DOHH2 (cell line): ENCODE measurements around the gene DAP3.
"Not testable (repeated sequence)": the region's sequence is repeated elsewhere in the genome, so short reads cannot be mapped to it uniquely, and the experiment has no call there.

Source experiments
- H3F3A ChIP-seq: fragments of 200-600 bp; sonication (generic), shearing (Covaris generic); 2 replicates; pipeline ENCODE4 v1.6.0; 2016; ENCODE audit warnings: antibody characterized with exemption, mild to moderate bottlenecking; ENCODE audit not compliant: control insufficient read depth, insufficient read depth
- H3K27ac ChIP-seq: fragments of 200-600 bp; sonication (generic); 2 replicates; pipeline ENCODE4 v1.5.1; 2014; ENCODE audit warnings: low read depth, mild to moderate bottlenecking, low read length, moderate library complexity
- H3K27me3 ChIP-seq: fragments of 200-600 bp; sonication (generic); 2 replicates; pipeline ENCODE4 v1.6.1; 2014; ENCODE audit warnings: mild to moderate bottlenecking, low read length, mixed read lengths; ENCODE audit not compliant: control insufficient read depth
- H3K36me3 ChIP-seq: fragments of 200-600 bp; sonication (generic); 2 replicates; pipeline ENCODE4 v1.6.1; 2014; ENCODE audit warnings: mild to moderate bottlenecking, low read length, moderate library complexity, mixed read lengths; ENCODE audit not compliant: control insufficient read depth
- H3K4me1 ChIP-seq: fragments of 200-600 bp; sonication (generic); 2 replicates; pipeline ENCODE4 v1.6.1; 2014; ENCODE audit warnings: mild to moderate bottlenecking, low read length, mixed read lengths; ENCODE audit not compliant: control insufficient read depth
- H3K4me2 ChIP-seq: fragments of 200-600 bp; sonication (generic); 2 replicates; pipeline ENCODE4 v1.6.0; 2014; ENCODE audit warnings: mild to moderate bottlenecking, low read length, moderate library complexity
- H3K4me3 ChIP-seq: fragments of 200-600 bp; sonication (generic); 2 replicates; pipeline ENCODE4 v1.5.1; 2014; ENCODE audit warnings: mild to moderate bottlenecking, low read length, mixed read lengths
- H3K79me2 ChIP-seq: fragments of 200-600 bp; sonication (generic); 2 replicates; pipeline ENCODE4 v1.6.1; 2014; ENCODE audit warnings: mild to moderate bottlenecking, low read length, mixed read lengths; ENCODE audit not compliant: control insufficient read depth
- H3K9me2 ChIP-seq: fragments of 200-600 bp; sonication (generic); replicated peaks from 2 replicates; pipeline ENCODE4 v1.6.1; 2014; ENCODE audit warnings: mild to moderate bottlenecking, low read length, mixed read lengths; ENCODE audit not compliant: control insufficient read depth
- H3K9me3 ChIP-seq: fragments of 200-600 bp; sonication (generic); 2 replicates; pipeline ENCODE4 v1.6.1; 2014; ENCODE audit warnings: antibody characterized with exemption, low read length, mixed read lengths; ENCODE audit not compliant: control insufficient read depth, insufficient read depth
- H4K20me1 ChIP-seq: fragments of 200-600 bp; sonication (generic); 2 replicates; pipeline ENCODE4 v1.6.0; 2014; ENCODE audit warnings: low read depth, mild to moderate bottlenecking, antibody characterized with exemption, low read length, moderate library complexity; ENCODE audit not compliant: control insufficient read depth, insufficient read depth
- CTCF ChIP-seq: fragments of 200-600 bp; sonication (generic); IDR thresholded peaks from one replicate; pipeline ENCODE4 v1.5.1; 2014; ENCODE audit warnings: antibody characterized with exemption, mild to moderate bottlenecking, low read depth, low read length; ENCODE audit not compliant: poor library complexity, severe bottlenecking
- EZH2phosphoT487 ChIP-seq: fragments of 200-600 bp; sonication (generic); IDR thresholded peaks from 2 replicates; pipeline ENCODE4 v1.6.1; 2017; ENCODE audit warnings: borderline replicate concordance, mild to moderate bottlenecking, antibody characterized with exemption, low read length, moderate library complexity, mixed read lengths

DAP3 gene

DNA sequence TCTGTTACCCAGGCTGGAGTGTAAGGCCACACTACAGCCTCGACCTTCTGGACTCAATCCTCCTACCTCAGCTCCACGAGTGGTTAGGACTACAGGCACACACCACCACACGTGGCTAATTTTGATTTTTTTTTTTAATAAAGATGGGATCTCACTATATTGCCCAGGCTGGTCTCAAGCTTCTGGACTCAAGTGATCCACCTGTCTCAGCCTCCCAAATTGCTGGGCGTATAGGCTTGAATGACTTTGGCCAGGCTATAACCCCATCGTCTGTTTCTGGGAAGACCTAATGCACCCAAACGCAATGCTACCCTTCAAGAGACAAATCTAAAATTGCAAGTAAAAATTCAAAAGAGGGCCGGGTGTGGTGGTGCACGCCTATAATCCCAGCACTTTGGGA lies 52.1 kb downstream of the DAP3 start:
- no peaks in the 10 kb centered on the region for H3K9me2 ChIP-seq
- H4K20me1 ChIP-seq = no peaks in the 10 kb centered on the region
- peaks cover 8% of the 10 kb centered on the region for H3K4me1 ChIP-seq
- no peak overlapping the region for H3K4me3 ChIP-seq
- peaks cover 5% of the 10 kb centered on the region for H3K79me2 ChIP-seq
- H3K36me3 ChIP-seq = peaks cover 24% of the 10 kb centered on the region
- peaks cover 10% of the 10 kb centered on the region for H3F3A ChIP-seq
- H3K4me2 ChIP-seq = no peak overlapping the region
- H3K27me3 ChIP-seq = no peaks in the 10 kb centered on the region
- TF ChIP-seq EZH2phosphoT487 (no peak), CTCF (no peak)
- no peaks in the 10 kb centered on the region for H3K9me3 ChIP-seq
- no peak overlapping the region for H3K27ac ChIP-seq

- H3K9me2 ChIP-seq = no peaks in the 10 kb centered on the region
- no peak overlapping the region for H3K4me2 ChIP-seq
- no peaks in the 10 kb centered on the region for H3K27me3 ChIP-seq
- H3K36me3 ChIP-seq = peaks cover 14% of the 10 kb centered on the region
- peaks cover 8% of the 10 kb centered on the region for H3K4me1 ChIP-seq
- H3K4me3 ChIP-seq = no peak overlapping the region
- H3K79me2 ChIP-seq = peaks cover 5% of the 10 kb centered on the region
- no peaks in the 10 kb centered on the region for H3K9me3 ChIP-seq
- no peak overlapping the region for H3K27ac ChIP-seq
- H4K20me1 ChIP-seq = no peaks in the 10 kb centered on the region
- H3F3A ChIP-seq = peaks cover 10% of the 10 kb centered on the region
- TF ChIP-seq EZH2phosphoT487 (no peak), CTCF (no peak)
Measured at GRCh38 chr1:155741908-155742307, 53.0 kb downstream of the DAP3 start.

GRCh38 chr1:155744711-155745283 lies 55.9 kb downstream of the DAP3 start:
- Histone ChIP-seq H3K4me2 (peak overlapping the region; percentile 62), H3K4me1 (peaks cover 8% of the 10 kb centered on the region), H3K9me3 (no peaks in the 10 kb centered on the region), H4K20me1 (no peaks in the 10 kb centered on the region), H3K4me3 (peak overlapping the region; percentile 81), H3K9me2 (no peaks in the 10 kb centered on the region), H3K27me3 (no peaks in the 10 kb centered on the region), H3K27ac (peak overlapping the region; percentile 65), H3K79me2 (peaks cover 5% of the 10 kb centered on the region), H3K36me3 (peaks cover 8% of the 10 kb centered on the region), H3F3A (peaks cover 10% of the 10 kb centered on the region)
- no peak for TF ChIP-seq EZH2phosphoT487
- TF ChIP-seq CTCF = no peak

- not testable (repeated sequence) for H3K36me3 ChIP-seq, H4K20me1 ChIP-seq, H3K9me2 ChIP-seq, H3K9me3 ChIP-seq, H3K79me2 ChIP-seq, H3K4me1 ChIP-seq, H3K27me3 ChIP-seq
- peaks cover 10% of the 10 kb centered on the region for H3F3A ChIP-seq
- peak overlapping the region; percentile 81 for H3K4me3 ChIP-seq
- H3K27ac ChIP-seq = peak overlapping the region; percentile 65
- peak overlapping the region; percentile 62 for H3K4me2 ChIP-seq
Measured at GRCh38 chr1:155745284-155746228, 56.7 kb downstream of the DAP3 start.

- not testable (repeated sequence) for H4K20me1 ChIP-seq, H3K9me3 ChIP-seq, H3F3A ChIP-seq, H3K9me2 ChIP-seq, H3K4me3 ChIP-seq, H3K4me2 ChIP-seq, H3K27ac ChIP-seq, H3K27me3 ChIP-seq, H3K79me2 ChIP-seq, H3K4me1 ChIP-seq
- peaks cover 16% of the 10 kb centered on the region for H3K36me3 ChIP-seq
Measured at GRCh38 chr1:155747586-155747985, 58.7 kb downstream of the DAP3 start.
